Fibroblast of peridontal ligament (primary cell): ENCODE measurements around the gene RASA3.

Experiments used
- DNase-seq: peaks from one replicate; pipeline ENCODE4 v3.0.0-alpha.2; 2010; ENCODE audit errors: extremely low read depth

The RASA3 gene

GRCh38 chr13:113981611-113982295, 150.7 kb downstream of the RASA3 start:
- no peak for DNase-seq

DNA sequence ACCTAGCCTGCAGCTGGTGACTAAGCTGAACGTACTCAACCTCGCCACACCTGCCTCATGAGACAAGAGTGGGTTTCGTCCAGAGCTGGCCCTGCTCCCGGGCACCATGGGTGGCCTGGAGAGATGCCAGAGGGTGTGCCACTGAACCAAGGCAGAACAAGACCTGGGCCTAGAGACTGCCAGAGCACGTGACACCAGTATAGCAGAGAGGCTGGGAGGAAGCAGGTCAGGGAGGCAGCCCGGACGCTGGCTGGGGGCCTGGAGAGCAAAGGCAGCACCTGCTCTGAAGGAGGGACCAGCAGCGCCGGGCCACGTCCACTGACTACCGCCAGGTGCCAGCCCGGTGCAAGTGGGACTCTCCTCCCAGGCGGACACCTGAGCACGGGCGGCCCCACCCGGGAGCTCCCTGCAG, 151.2 kb downstream of the RASA3 start:
- no peak for DNase-seq

DNA sequence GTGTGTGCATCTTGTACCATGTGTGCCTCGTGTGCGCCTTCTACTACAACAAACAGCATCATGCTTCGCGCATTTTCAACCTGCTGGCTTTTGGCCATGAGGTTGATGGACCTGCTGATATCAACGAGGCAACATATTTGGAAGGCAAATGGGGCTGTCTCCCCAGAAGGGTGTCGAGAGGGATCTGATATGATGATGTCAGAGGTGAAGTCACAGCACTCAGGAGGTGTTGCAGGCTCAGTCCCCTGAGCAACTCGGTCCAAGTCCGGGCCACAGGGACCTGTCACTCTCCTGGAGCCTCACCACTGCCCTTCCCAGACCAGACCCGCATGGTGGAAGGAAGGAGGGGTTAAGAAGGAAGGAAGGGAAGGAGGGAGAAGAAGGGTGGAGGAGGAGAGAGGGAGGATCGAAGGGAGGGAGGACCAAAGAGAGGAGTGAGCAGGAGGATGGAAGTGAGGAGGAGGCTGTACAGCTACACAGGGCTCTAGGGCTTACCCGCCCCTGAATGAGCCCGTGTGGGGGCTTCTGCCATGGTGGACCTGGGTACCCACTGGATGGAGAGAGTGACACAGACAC, 151.8 kb downstream of the RASA3 start:
- no peak for DNase-seq

- DNase-seq = no peak
These were observed 152.5 kb downstream of the RASA3 start for GRCh38 chr13:113979791-113980471.

- no peak for DNase-seq
These were observed 153.5 kb downstream of the RASA3 start for GRCh38 chr13:113978741-113979481.

DNA sequence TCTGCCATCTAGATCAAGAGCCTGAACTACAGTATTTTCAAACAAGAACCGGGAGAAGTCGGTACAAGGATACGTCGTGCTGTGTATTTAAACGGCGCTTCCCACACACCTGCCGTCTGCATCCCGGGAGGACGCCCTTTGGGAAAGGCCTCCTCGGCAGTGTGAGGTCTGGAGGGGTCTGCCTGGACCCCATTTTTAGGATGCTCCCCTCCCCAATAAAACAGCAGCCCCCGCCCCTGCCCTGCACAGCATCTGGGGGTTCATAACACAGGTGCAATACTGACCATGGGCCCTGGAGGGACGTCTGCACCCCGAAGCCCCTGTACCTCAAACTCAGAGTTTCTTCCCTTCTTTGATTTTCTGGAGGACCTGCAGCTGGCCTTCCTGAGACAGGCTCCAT, 154.4 kb downstream of the RASA3 start:
- DNase-seq = no peak

DNA sequence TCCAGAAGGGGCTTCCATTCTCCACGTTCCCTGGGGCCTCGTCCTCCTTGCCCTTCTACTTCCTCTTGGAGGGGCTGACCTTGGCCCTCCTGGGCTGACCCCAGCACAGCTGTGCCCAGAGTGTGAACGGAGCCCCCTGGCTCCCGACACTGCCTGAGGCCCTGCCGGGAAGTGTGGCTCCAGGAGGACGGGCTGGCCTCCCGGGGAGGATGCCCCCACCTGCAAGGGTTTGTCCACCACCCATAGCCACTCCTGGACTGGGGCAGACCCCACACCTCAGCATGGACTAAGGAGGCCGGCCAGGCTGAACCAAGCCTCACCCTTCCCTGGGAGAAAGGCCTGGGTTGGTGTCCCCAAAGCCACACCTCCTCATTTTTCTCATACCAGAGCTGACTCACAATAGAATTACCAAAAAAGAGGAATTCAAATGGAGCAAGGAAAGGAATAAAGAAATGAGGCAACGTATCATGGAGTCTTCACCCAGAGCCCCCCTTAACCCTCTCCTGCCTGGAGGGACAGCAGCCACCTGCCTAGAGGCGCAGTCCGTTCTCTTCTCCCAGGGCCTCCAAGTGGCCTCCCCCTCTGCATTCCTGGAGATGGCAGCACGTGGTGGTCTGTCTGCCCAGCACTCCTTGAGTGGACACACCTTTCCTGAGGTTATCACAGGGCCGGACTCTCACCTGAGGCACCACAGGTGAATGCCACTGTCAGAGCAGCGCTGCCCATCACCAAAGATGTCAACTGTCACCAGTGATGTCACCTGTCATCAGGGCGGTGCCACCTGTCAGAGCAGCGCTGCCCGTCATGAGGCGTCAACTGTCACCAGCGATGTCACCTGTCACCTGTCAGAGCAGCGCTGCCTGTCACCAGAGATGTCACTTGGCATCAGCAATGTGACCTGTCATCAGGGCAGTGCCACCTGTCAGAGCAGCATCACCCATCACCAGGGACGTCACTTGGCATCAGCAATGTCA, 155.4 kb downstream of the RASA3 start:
- peak; percentile 58 for DNase-seq

GRCh38 chr13:113975416-113975815, 157.0 kb downstream of the RASA3 start:
- DNase-seq = no peak

GRCh38 chr13:113974304-113975281, 157.8 kb downstream of the RASA3 start:
- no peak for DNase-seq

GRCh38 chr13:113973218-113974164, 158.9 kb downstream of the RASA3 start, which contains the start of gene C13orf46:
C13orf46 (minus strand) TSS chr13:113974076; CDS start chr13:113973997, 79 bp downstream.
- DNase-seq = no peak

GRCh38 chr13:113972451-113973217, 159.8 kb downstream of the RASA3 start:
- no peak for DNase-seq

- no peak for DNase-seq
These were observed 160.8 kb downstream of the RASA3 start for GRCh38 chr13:113971471-113972231.

DNA sequence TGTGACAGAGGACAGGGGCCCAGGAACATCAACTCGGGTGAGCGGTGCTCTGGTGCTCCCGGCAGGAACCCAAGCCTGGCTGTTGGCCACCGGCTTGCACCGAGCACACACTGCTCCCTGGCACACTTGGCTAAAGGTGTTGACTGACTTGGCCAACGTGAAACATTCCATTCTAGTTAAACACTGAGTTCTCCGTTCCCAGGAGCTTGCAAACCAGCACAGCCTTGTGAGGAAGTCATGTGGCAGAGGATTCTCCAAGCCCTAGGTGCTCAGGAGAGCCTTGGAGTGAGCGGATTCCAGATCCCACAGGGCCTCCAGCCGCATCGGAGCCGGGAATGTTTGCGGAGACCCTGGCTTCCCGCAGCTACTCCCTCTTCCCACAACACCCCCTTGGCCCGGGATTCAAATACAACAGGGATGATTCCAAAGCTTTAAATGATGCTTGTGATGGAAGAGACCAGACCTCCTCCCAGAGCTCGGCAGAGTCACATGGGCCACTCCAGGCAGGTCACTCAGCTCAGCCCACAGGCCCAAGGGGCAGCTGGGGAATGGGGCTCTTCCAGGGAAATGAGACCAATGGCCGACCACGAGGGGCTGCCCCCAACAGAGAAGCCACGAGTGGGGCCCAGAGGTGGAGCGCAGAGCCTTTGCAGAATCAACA, 161.5 kb downstream of the RASA3 start:
- no peak for DNase-seq

DNA sequence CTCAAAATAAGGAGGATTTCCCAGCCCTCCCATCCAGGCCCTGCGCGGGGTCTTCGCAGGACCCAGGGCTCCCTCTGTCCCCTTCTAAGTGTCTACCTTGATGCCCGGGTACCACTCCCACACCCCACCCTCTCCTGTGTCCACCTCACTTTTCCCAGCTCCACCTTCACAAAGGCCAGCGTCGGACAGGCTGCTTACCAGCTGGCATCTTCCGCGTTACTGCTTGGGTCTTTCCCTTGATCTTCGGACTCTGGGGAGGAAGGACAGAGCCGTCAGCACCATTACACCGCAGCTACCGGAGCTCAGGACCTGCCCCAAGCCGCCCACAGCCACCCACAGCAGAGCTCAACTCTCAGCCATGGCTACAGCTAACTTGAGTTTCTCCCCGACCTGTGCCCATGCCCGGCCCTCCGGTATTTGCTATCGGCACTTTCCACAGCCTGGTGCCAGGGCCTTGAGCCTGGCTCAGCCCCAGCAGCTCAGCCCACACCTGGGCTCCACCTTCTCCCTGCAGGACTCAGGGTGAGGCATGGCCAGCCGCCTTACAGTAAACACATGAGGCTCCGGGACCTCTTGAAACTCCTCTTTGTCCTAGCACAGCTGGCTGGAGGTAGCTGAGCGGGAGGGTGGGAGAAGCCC, 162.3 kb downstream of the RASA3 start:
- no peak for DNase-seq

GRCh38 chr13:113969311-113969972, 163.0 kb downstream of the RASA3 start:
- DNase-seq = no peak
